HepG2 (cell line): ENCODE data around the gene PTPRE. TPM values are rescaled to one million over a fixed set of nuclear protein-coding genes. Genes with fewer than 3 reads are reported as not detected.

Experiments
- DMAP1 ChIP-seq: IDR thresholded peaks from 2 replicates; pipeline ENCODE4 v1.6.1; 2016
- SMC3 ChIP-seq: IDR thresholded peaks from 2 replicates; pipeline ENCODE4 v1.6.1; 2011; ENCODE audit warnings: low read length, improper control_type of control experiment
- SP1 ChIP-seq, 2 experiments: fragments of 450-650 bp in 1 of 2; sonication (generic) in 1 of 2; formaldehyde crosslinking in 1 of 2; IDR thresholded peaks; 2 replicates each; pipeline versions ENCODE4 v1.4.0 to v1.6.1; 2016 to 2020; ENCODE audit warnings: missing genetic modification reagents in 1 of 2
- ZBTB10 ChIP-seq: sonication (generic); formaldehyde crosslinking; IDR thresholded peaks from 2 replicates; pipeline ENCODE4 v1.4.0; 2020; ENCODE audit warnings: missing genetic modification reagents, borderline replicate concordance
- ZNF326 ChIP-seq: sonication (generic); formaldehyde crosslinking; IDR thresholded peaks from 2 replicates; pipeline ENCODE4 v1.4.0; 2020; ENCODE audit warnings: missing genetic modification reagents, borderline replicate concordance
- ZNF598 ChIP-seq: sonication (generic); formaldehyde crosslinking; IDR thresholded peaks from 2 replicates; pipeline ENCODE4 v1.5.1; 2020; ENCODE audit warnings: mild to moderate bottlenecking, missing genetic modification reagents, borderline replicate concordance
- ZNF614 ChIP-seq: IDR thresholded peaks from 2 replicates; pipeline ENCODE4 v1.6.1; 2018; ENCODE audit warnings: missing biosample characterization, missing genetic modification reagents, inconsistent platforms, borderline replicate concordance
- ZNF766 ChIP-seq: sonication (generic); formaldehyde crosslinking; IDR thresholded peaks from 2 replicates; pipeline ENCODE4 v1.5.0; 2020; ENCODE audit warnings: missing genetic modification reagents, borderline replicate concordance
- ZSCAN31 ChIP-seq: sonication (generic); formaldehyde crosslinking; IDR thresholded peaks from 2 replicates; pipeline ENCODE4 v1.5.0; 2020; ENCODE audit warnings: low read depth, mild to moderate bottlenecking, missing genetic modification reagents
- polyA plus RNA-seq, 8 experiments: library from polyadenylated mRNA; depleted of rRNA in 3 of 8; stranded (reverse) in 7 of 8; unstranded in 1 of 8; fragments of >200 nt; fragmentation: Illumina TruSeq in 4 of 8; extraction: Trizol in 4 of 8; gene quantifications; 2 replicates each; pipeline versions ENCODE4 v1.2.1 to v1.2.3, GENCODE V29; 2011 to 2016; ENCODE audit warnings: low read depth in 4 of 8, missing spikeins in 1 of 8, mixed read lengths in 1 of 8; ENCODE audit not compliant: insufficient read depth in 1 of 8
- total RNA-seq, 5 experiments: library from RNA; depleted of rRNA; stranded (reverse); fragments of >200 nt; fragmentation: Illumina TruSeq; extraction: Trizol; gene quantifications; 2 replicates each; pipeline ENCODE4 v1.2.3, GENCODE V29; 2016; ENCODE audit warnings: low read depth in 1 of 5
- TF ChIP-seq, protein P1 (sequence below): sonication (generic); formaldehyde crosslinking; IDR thresholded peaks from 2 replicates; pipeline ENCODE4 v1.4.0; 2020; ENCODE audit warnings: missing genetic modification reagents
- TF ChIP-seq, protein P2 (sequence below): sonication (generic); formaldehyde crosslinking; IDR thresholded peaks from 2 replicates; pipeline ENCODE4 v1.4.0; 2020; ENCODE audit warnings: mild to moderate bottlenecking, missing genetic modification reagents

The PTPRE gene
- total and polyA plus RNA-seq, 2 of the 13 experiments (the other 11 are each of a cell fraction or from before 2014, with no cell fraction given), result 0.01 to 0.02 TPM

- TF ChIP-seq ZBTB10 (CRISPR knock-in tag), result no peak
- TF ChIP-seq ZNF614 (CRISPR knock-in tag), result no peak
- TF ChIP-seq SMC3, result no peak
- TF ChIP-seq, protein P1, sequence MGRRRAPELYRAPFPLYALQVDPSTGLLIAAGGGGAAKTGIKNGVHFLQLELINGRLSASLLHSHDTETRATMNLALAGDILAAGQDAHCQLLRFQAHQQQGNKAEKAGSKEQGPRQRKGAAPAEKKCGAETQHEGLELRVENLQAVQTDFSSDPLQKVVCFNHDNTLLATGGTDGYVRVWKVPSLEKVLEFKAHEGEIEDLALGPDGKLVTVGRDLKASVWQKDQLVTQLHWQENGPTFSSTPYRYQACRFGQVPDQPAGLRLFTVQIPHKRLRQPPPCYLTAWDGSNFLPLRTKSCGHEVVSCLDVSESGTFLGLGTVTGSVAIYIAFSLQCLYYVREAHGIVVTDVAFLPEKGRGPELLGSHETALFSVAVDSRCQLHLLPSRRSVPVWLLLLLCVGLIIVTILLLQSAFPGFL (CRISPR knock-in tag), result no peak
- TF ChIP-seq ZNF766 (CRISPR knock-in tag), result no peak
- TF ChIP-seq ZNF598, result no peak
- TF ChIP-seq DMAP1 (CRISPR knock-in tag), result no peak
- no peak for TF ChIP-seq ZSCAN31
- TF ChIP-seq, protein P2, sequence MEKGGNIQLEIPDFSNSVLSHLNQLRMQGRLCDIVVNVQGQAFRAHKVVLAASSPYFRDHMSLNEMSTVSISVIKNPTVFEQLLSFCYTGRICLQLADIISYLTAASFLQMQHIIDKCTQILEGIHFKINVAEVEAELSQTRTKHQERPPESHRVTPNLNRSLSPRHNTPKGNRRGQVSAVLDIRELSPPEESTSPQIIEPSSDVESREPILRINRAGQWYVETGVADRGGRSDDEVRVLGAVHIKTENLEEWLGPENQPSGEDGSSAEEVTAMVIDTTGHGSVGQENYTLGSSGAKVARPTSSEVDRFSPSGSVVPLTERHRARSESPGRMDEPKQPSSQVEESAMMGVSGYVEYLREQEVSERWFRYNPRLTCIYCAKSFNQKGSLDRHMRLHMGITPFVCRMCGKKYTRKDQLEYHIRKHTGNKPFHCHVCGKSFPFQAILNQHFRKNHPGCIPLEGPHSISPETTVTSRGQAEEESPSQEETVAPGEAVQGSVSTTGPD (CRISPR knock-in tag), result no peak
- TF ChIP-seq SP1 (IDR thresholded peaks at IDR 0.05), result no peak
- TF ChIP-seq SP1 (CRISPR knock-in tag; IDR thresholded peaks at IDR 0.05), result no peak
- TF ChIP-seq ZNF326 (CRISPR knock-in tag), result no peak
- TF ChIP-seq, all 625 proteins: peak for 0
Observed at GRCh38 chr10:128081222-128081621, 174.3 kb downstream of the PTPRE start (continued).
